Neural cell (in vitro differentiated cells): ENCODE data around the gene PCAT6.

Experiments
- POLR2AphosphoS5 ChIP-seq: IDR thresholded peaks from 2 replicates; pipeline ENCODE4 v1.6.1; 2012
- RAD21 ChIP-seq: fragments of 450-650 bp; conservative IDR thresholded peaks from 2 replicates; pipeline ENCODE4 v1.6.1; 2014; ENCODE audit warnings: antibody characterized with exemption, mild to moderate bottlenecking, moderate library complexity
- REST ChIP-seq: IDR thresholded peaks from 2 replicates; pipeline ENCODE4 v1.6.1; 2012; ENCODE audit warnings: borderline replicate concordance
- SMC3 ChIP-seq: fragments of 450-650 bp; conservative IDR thresholded peaks from 2 replicates; pipeline ENCODE4 v1.6.1; 2014; ENCODE audit warnings: antibody characterized with exemption, mild to moderate bottlenecking, moderate library complexity; ENCODE audit not compliant: poor library complexity
- TF ChIP-seq, protein P1 (sequence below): fragments of 450-650 bp; IDR thresholded peaks from 2 replicates; pipeline ENCODE4 v1.5.1; 2014; ENCODE audit warnings: antibody characterized with exemption, mild to moderate bottlenecking, moderate library complexity; ENCODE audit not compliant: poor library complexity, severe bottlenecking

DNA sequence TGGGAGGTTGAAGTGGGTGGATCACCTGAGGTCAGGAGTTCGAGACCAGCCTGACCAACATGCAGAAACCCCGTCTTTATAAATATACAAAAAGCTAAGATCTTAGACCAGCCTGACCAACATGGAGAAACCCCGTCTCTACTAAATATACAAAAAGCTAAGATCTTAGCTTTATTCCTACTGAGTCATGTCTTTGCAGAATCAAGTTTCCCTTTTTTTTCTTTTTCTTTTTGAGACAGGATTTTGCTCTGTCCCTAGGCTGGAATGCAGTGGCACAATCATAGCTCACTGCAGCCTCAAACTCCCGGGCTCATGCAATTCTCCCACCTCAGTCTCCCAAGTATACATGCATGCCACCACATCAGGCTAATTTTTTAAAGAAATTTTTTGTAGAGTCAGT is 23.9 kb upstream of the PCAT6 start:
- no peak for TF ChIP-seq REST
- TF ChIP-seq, protein P1, sequence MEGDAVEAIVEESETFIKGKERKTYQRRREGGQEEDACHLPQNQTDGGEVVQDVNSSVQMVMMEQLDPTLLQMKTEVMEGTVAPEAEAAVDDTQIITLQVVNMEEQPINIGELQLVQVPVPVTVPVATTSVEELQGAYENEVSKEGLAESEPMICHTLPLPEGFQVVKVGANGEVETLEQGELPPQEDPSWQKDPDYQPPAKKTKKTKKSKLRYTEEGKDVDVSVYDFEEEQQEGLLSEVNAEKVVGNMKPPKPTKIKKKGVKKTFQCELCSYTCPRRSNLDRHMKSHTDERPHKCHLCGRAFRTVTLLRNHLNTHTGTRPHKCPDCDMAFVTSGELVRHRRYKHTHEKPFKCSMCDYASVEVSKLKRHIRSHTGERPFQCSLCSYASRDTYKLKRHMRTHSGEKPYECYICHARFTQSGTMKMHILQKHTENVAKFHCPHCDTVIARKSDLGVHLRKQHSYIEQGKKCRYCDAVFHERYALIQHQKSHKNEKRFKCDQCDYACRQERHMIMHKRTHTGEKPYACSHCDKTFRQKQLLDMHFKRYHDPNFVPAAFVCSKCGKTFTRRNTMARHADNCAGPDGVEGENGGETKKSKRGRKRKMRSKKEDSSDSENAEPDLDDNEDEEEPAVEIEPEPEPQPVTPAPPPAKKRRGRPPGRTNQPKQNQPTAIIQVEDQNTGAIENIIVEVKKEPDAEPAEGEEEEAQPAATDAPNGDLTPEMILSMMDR, result no peak
- no peak for TF ChIP-seq SMC3
- no peak for TF ChIP-seq RAD21
- no peak for TF ChIP-seq POLR2AphosphoS5
